IPS-NIHi7 (cell line): Measurements from ENCODE around the gene FZD7.

Source experiments
- DNase-seq: peaks from one replicate; pipeline ENCODE4 v3.0.0; 2012; ENCODE audit warnings: mixed read lengths; ENCODE audit errors: extremely low spot score

The FZD7 gene

DNA sequence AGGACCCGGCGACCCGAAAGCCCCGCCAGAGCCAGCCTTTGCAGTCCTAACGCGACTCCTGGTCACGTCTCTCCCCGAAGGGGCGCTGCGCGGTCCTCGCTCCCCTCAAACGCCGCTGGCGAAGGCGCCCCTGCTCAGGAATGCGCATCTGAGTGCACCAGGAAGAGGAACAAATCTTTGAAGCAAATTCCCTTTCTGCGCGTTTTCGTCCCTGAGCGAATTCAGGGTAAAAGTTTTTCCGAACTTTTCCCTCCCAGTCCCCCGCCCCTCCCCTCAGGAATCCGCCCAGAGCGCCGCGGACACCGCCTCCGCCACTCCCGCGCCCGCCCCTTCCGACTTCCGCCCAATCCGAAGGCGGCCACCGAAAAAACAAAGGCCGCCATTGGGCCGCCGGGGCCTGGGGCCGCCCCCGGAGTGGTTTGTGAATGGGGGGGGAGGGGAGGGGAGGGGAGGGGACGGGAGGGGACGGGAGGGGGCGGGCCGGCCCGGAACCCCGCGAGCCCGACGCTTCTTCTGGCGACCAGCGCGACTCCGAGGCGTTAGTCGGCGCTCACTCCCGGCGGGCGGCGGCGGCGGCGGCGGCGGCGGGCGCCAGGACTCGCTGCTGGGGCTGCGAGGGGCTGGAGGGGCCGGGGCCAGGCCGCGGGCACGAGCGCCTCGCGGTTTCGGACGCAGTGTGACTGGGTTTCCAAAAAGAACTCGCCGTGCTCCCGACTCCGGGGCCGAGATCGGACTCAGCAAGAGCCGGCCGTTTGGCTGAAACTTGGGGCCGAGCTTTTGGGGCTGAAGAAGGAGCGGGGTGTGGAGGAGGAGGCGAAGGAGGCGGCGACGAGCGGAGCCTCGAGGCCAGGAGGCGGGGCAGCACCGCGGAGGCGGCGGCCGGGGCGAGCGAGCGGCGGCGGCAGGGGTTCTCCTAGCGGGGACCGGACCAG is at the start of gene FZD7:
FZD7 (plus strand) TSS at position 539 of the 932 bp plus-strand sequence. CDS start 793 bp downstream, outside the sequence.
- DNase-seq = peak; percentile 92

DNA sequence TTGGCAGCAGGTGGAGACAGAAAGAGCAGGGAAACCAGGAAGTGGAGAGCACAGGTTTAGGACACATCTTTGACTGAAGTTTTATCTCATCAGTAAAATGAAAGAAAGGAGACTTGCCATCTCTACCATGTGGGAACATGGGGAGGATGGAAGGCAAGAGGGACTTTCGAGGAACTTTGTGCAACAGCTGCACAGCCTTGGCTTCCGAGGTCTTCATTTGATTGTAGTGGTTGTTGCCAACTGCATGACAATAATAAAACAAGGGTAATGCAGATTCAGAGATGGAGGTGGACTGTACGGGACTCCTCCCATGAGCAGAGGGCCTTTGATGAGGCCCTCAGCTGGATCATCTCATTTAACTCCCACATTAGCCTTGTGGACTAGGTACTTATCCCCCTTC is 49.3 kb upstream of the FZD7 start:
- no peak for DNase-seq

DNA sequence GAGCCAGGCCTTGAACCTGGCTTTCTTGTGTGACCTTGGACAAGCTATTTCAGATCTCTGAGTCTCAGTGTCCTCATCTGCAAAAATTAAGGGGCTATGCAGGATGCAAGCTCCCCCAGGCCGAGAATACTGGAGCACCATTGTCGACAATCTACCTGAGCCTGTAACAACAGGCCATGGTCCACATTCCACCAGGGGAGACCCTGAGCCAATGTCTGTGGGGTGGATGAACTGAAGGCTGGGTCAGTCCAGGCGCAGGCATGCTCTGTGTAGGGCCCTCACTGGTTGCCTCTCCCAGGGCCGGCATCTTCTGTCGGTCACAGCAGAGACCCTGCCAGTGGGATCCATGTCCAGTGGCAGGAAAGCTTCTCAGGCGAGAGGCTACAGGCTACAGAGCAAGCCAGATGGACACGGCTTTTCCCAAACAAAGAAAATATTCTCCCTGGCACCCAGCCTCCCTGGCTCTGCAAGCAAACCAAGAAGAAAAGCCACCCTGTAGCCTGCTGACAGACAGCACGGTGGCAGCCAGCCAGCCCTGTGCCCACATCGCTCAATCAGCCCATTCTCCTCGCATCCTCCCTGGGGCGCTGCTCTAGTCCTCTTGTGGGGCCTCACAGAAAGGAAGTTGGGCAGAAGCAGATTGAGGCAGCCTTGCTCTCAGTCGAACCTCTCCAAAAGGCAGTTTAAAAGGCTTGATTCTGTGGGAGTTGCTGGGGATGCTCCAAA is 48.7 kb upstream of the FZD7 start:
- no peak for DNase-seq

DNA sequence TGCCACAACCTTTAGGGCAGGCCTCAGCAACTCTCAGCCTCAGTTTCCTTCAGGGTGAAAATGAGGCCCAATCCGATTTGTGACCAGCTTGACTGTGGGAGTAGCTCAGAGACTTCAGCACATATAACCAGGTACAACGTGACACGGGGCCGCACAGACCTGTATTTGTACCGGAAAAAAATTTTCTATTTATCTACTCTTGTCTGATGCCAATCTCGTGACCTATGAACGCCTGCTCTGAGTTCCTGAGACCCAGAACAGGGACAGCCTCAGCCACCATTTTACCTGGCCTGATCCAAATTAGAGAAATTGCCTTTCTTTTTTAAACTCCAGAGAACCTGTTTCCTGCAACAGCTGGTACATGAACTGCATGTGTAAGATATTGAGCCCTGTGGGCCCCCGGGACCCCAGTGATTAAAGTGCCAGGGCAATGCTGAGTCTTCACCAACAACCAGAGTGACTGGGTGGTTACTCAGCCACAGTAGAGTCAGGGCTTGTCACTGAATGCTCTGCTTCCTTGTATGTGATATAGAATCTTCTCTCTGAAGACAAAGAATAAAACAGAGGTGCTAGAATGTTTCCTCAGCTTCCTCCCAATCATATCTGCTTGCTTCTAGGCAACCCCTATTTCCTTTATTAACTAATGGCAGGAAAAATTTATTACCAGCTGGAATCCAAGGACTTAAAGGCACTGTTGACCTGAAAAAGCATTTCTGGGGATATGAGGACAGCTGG is 47.8 kb upstream of the FZD7 start:
- no peak for DNase-seq

DNA sequence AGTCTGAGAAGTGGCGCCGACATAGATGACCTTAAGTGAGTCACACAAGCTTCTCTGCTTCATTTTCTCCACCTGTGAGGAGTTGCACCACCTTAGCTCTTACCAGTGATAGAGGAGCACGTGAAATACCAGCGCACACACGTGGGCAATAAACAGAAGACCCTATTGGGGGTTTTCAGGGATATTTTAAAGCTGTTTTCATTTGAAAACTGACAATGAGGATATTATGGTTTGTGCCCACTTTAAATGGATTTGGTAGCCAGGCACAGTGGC is 47.3 kb upstream of the FZD7 start:
- no peak for DNase-seq

DNA sequence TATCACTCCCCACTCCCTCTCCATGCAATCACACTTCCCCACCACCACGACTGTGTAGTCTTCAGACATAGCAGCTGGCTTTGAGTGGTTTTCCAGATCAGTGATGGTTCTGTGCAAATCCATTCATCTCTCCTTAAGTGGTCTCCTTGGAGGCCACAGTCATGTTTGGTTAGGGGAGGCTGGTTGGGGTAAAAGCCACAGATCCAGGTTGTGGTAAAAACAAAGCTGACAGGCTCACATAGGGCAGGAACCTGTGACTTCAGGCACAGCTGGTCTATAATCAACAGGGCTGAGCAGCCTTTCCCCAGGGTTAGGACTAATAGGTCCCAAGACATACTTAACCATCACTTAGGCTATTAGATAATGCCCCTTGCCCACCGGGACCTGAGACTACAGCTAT is 46.2 kb upstream of the FZD7 start:
- DNase-seq = no peak

DNA sequence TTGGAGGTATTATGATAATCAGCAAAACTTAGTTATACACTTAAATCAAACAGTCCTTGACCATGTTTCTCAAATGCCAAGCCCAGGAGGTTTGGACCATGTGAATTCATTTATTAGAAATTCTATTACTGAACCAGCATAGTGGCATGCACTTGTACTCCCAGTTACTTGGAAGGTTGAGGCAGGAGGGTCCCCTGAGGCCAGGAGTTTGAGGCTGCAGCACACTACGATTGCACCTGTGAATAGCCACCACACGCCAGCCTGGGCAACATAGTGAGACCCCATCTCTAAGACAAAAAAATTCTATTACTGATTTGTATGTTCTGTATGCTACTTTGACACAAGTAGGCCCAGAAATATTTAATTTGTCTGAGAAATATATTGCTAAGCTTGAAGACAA is 43.6 kb upstream of the FZD7 start:
- no peak for DNase-seq

DNA sequence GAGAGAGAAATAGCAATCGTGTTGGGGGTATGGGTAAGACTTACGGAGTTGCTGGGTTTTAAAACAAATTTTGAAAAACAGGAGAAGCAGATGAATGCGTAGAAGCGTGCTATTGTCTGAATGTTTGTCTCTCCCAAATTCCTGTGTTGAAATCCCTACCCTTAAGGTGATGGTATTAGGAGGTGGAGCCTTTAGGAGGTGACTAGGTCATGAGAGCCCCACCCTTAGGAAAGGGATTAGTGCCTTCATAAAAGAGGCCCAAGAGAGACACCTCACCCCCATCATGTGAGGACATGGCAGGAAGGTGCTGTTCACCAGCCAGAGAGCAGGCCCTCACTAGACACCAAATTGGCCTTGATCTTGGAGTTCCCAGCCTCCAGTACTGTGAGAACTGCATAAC is 40.7 kb upstream of the FZD7 start:
- DNase-seq = no peak

DNA sequence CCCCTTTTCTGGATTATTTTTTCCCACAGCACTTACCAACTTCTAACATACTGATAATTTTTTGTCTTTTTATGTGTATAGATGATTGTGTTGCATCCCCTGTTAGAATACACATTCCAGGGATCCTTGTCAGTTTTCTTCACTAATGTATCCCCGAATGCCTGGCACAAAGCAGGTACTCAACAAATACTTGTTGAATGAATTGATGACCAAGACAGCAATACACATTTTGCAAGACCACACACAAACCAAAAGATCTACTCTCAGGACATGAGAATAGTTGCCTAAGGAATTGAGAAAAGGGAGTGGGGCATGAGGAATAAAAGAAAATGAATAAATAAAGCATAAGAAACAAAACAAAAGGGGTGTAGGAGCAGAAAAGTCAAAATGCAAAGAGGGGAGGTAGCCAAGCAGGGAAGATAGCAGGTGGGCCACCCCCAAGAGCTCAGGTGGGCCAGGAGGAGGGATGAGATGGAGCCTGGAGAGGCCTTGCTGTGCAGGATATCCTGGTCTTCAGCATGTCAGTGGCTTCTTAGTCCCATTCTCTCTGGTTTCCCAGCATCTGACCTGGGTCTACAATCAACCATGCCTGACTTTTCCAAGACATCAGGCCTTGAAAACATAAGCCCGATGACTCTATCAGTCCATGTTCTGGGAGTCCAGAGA is 38.5 kb upstream of the FZD7 start:
- no peak for DNase-seq

DNA sequence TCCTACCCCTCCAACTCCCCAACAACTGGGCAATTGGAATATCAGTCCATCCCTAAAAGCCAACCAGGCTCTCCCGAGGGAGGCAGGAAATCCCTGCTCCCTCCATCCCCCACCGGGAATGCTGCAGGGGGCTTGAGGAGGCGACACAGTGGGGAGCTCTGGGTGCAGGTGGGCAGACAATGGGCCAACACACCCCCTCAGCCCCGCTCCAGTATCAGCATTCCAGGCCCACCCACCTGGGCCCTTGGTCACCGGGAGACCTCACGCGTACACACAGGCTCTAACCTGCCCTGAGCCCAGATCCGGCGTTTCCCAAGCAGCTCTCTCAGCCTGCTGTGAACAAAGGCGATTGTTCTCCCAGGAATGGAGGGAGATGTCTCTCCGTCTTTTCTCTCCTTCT is 37.6 kb upstream of the FZD7 start:
- DNase-seq = peak; percentile 86

DNA sequence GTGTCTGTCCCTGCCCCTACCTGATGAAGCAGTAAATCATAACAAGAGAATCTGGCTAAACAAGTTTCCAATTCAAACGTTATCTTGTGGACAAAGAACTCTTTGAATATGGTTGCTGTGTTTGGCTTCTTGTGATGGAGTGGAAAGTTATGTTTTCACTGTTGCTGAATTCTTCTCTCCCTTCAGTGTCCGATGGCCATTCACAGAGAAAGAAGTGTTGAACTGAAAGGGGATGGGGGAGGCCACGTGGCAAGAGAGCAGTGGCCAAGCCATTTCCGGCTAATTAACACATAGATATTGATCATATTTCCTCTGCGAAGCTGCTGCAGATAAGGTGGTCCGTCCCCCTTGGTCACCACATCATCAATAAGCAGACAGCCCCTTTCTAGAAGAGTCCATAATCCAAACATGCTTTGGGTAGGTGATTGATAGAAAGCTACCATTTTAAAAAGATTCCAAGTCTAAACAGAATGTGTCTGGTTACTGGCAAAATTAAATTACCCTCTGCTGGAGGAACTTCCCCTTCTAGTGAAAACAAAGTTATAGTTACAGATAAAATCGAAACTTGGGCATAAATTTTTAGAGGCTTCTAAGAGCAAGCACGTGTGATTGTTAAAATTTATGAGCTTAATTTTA is 36.9 kb upstream of the FZD7 start:
- no peak for DNase-seq

DNA sequence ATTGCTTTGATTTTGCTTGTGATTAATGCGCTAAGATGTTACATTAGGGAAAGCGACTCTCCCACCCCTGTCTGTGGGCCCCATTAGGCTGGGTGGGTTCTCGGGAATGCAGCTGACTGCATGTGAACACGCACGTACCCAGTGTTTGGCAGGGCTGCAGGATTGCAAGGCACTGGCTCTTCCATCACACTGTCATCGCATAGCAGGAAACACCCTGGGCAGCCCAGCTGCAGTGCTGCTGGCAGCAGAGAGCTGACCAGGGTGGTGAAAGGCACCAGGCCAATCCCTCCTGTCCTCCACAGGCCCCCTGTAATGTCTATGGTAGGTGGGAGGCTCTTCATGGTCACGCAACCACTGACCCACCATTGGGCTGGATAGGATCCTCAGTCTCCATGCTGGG is 34.4 kb upstream of the FZD7 start:
- no peak for DNase-seq

DNA sequence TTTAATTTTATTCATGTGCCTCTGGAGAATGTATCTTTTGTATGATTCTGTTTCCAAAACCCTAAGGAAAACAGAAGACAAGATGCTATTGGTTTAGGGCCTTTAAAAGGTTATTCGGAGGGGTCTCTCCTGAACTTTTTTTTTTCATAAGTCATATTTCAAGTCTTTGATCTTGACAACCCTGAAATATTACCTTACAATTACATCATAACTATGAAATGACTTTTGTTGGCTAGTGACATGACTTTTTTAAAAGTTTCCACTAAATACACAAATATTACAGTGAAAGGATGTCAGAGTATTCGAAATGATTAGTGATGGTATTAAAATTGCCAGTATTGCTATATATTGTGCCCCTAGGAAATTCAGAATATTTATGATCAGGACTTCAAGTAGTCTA is 31.8 kb upstream of the FZD7 start:
- no peak for DNase-seq

DNA sequence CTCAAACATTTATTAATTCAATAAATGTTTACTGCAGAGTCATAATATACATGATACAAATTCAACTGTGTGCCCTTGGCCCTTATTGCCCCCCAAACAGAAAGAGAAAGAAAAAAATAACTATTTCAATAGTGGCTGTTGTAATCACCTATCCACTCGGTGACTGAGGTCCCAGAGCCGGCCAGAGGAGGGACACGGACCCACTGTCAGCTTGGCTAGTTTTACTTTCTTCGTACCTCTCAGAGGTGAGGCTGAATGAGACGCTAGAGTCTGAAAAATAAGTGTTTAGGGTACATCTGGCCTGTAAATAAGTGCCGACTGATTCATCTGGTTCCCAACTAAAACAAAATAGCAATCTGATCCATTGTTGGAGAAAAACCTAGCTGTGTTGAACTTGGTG is 31.3 kb upstream of the FZD7 start:
- no peak for DNase-seq

DNA sequence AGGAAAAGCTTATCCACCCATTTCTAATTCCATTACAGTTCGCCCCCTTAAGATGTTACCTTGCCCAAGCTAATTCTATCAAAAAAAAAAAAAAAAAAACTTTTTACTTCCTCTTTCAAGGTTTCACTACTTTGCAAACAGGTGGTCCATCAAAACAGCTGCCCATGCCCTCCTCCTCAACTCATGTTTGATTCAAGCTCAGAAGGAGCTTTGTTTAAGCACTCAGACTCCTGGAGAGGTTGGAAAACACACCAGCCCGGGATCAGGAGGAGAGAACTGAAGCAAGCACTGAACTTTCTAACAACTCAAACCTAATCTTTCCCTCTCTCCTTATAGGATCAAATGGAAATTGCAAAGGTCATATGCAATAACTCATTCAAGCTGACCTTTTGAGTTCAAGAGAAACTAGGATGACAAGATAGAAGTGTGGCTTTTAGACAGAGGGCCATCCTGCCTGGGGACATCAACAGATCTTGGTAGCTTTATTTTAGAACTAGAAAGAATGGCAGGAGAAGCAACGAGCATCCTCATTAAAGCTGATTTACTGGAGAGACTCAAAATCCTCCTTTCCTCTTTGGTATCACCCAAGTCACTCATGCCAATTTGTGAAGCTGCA is 28.3 kb upstream of the FZD7 start:
- no peak for DNase-seq

DNA sequence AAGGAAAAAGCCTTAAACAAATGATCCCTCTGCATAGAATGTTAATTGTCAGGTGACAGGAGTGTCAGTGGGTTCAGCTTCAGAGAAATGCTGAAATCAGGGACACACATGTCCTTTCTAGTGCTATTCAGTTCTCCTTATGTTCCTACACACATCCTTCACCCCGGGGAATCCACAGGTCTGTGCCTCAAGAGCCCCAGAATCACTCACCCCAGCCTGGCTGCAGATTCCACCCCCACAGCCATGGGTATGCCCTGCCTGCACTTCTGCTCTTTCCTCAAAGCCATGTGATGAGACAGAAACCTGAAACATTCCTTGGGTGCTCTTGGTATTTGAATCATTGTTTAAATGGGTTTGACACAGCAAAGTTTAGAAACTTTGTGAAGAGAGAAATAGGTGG is 27.4 kb upstream of the FZD7 start:
- no peak for DNase-seq

DNA sequence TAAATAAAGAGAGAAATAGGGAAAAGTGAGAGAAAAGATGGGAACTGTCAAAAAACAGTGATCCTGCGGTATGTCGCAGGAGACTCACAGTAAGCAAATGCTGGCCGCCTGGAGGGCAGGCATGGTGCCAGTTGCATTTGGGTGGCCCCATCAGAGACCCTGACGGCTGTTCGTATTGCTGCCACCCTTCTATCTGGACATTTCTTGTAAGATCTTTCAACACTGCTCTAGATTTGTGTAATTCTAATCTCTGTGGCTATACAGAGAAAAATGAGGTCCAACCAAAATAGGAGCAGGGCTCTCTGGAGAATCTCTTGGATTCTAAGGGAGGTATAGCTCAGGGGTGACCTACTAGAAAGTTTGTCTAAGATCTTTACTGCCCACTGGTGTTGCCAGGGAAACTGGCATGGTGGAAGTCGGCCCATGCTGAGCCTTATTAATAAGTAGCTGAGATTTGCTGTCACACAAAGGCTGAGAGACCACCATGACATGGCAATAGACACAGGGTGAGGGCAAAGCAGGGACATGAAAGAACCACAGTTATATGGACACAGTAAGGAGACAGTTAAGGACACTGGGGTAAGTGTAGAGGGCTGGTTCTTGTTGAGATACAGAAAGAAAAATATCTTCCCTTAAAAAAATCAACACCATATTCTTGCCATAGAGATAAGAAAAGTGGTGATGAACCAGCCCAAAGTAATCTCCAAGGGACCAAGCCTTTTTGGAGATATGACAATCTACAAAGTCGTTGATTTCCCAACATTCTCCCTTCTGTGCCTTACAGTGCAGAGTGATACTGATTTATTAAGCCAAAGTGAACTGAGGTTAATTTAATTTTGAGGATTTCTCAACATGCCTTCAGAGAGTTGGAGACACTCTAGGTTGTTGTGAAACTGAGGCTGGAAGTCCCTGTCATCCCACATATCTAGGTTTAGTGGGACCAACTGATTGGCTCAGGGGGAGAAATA is 26.4 kb upstream of the FZD7 start:
- DNase-seq = no peak

DNA sequence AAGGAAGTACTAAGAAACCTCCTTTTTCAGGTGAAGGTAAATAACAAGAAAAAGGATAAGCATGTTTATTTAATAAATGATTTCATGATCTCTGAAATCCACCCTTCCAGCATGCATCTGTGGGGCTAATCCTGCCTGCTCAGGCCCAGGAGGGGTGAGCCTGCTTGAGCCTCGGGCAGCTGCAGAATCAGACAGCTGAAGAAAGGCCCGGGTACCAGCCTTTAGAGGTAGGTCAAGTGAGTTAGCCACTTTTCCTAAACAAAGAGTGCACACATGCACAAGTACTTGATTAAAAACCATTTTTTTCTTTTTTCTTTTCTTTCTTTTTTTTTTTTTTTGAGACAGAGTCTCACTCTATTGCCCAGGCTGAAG is 25.7 kb upstream of the FZD7 start:
- no peak for DNase-seq

DNA sequence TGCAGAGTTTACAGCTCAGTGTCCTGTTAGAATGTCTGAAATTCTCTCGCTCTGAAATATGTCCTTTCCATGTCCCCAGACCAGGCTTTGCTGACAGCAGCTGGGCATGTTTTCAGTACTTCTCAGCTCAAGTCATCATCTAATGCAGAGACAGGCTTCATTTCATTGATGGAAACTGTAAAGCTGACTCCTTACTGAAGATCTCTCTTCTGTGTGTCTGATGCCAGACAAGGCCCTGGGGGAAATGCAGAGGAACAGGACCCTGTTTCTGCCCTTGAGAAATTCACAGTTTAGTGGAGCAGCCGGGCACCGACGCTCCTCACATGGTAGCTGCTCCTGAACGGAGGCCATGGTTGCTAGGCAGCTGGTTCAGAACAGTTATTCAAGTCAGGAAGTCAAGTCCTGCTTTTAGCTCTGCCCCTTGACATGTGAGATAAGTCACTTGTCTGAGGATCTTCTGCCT is 24.6 kb upstream of the FZD7 start:
- no peak for DNase-seq

DNA sequence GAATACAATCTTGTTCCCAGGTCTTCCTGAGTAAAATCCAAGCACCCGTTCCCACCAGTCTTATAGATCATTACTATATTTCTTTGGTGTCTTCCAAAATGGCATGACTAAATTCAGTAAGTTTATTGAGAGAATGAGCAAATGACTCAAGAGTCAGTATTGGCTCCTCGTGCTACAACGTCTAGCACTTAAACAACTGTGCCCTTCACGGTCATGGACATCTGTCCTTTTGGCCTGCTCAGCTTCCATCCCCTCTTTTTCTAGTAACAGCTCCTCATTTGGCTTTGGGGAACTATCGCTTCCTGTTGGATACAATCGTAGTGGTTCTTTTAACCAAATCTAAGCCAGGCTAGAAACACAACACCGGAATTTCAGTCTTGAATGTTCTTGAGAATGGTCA is 24.1 kb upstream of the FZD7 start:
- no peak for DNase-seq
